Activated CD8-positive, alpha-beta memory T cell treated with anti-CD3 and anti-CD28 coated beads, Interleukin-2, amount 50 U/mL, for 4 hours (primary cell): ENCODE data around the gene SARS1.
A peak's percentile ranks its signal among the peaks of the same experiment; 100 is the strongest.

Source experiments
- DNase-seq: peaks from one replicate; pipeline ENCODE4 v3.0.0-alpha.2; 2020

The SARS1 gene

DNA sequence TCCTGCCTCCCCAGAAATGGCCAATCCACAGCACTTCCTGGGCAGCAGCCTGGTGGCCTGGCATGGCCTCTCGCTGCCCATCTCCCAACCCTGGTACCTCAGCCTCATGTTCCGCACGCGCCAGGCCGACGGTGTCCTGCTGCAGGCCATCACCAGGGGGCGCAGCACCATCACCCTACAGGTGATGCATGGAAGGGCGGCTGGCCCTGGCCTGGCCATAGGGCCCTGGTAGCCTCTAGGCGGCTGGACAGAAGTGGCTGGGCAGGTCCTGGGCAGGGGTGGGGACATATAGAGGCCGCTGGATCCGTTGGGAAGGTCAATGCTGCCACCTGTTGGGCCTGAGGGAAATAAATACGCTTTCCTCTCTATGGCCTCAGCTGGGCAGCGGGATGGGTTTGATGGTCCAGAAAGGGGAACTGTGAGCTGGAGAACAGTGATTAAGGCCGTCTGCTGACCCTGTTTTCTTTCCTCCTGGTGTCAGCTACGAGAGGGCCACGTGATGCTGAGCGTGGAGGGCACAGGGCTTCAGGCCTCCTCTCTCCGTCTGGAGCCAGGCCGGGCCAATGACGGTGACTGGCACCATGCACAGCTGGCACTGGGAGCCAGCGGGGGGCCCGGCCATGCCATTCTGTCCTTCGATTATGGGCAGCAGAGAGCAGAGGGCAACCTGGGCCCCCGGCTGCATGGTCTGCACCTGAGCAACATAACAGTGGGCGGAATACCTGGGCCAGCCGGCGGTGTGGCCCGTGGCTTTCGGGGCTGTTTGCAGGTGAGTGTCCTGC is 50.1 kb downstream of the SARS1 start:
- DNase-seq = peak; percentile 76

DNA sequence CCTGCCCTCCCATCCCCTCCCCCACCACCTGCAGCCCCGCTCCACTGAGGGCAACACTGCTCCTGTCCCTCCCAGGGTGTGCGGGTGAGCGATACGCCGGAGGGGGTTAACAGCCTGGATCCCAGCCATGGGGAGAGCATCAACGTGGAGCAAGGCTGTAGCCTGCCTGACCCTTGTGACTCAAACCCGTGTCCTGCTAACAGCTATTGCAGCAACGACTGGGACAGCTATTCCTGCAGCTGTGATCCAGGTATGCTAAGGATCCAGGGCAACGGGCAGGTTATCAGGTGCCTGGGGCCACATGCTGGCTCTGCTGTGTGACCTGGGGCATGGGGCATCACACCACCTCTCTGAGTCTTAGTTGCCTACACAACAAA is 50.6 kb downstream of the SARS1 start:
- DNase-seq = no peak

DNA sequence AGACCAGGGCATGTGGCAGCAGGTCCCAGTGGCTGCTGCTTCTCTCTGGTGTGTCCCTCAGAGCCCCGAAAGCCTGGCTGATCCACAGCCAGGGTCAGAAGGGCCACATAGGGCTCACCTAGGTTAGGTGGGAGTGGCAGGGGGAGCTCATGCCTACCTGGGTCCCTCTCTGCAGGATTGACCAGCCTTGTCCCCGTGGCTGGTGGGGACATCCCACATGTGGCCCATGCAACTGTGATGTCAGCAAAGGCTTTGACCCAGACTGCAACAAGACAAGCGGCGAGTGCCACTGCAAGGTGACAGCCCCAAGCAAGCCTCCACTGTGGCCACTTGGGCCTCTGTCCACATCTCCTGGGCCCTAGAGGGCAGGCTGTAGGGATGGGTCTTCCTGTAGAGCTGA is 51.3 kb downstream of the SARS1 start:
- peak; percentile 9 for DNase-seq

DNA sequence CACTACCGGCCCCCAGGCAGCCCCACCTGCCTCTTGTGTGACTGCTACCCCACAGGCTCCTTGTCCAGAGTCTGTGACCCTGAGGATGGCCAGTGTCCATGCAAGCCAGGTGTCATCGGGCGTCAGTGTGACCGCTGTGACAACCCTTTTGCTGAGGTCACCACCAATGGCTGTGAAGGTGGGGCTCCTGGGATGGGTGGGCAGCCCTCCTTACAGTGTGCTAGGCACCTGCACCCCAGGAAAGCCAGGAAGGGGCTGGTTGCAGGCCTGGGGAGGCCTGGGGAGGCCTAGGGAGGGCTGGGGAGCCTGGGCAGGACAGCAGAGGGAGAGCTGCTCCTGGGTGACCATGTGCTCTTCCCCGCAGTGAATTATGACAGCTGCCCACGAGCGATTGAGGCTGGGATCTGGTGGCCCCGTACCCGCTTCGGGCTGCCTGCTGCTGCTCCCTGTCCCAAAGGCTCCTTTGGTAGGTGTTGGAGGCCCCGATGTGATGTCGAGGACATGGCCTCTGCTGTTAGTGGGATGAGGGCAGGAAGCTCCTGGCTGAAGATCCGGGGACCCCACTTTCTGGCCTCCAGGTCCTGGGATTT is 52.1 kb downstream of the SARS1 start:
- peak; percentile 6 for DNase-seq

DNA sequence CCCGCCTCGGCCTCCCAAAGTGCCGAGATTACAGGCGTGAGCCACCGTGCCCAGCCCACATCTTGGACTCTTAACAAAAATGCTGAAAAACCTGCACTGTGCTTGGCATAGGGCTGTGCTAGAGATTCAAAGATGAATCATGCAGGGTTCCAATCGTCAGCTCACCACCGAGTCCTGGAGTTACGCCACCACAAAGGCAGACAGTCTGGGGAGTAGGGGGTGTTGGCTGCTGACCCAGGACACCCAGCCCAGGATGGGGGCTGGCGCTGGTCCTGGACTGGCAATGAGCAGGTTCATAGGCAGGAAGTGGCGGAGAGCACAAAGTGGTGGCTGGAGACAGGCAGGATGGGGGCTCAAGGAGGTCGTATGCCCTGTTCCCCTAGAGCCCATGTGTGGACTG is 53.2 kb downstream of the SARS1 start:
- no peak for DNase-seq

DNA sequence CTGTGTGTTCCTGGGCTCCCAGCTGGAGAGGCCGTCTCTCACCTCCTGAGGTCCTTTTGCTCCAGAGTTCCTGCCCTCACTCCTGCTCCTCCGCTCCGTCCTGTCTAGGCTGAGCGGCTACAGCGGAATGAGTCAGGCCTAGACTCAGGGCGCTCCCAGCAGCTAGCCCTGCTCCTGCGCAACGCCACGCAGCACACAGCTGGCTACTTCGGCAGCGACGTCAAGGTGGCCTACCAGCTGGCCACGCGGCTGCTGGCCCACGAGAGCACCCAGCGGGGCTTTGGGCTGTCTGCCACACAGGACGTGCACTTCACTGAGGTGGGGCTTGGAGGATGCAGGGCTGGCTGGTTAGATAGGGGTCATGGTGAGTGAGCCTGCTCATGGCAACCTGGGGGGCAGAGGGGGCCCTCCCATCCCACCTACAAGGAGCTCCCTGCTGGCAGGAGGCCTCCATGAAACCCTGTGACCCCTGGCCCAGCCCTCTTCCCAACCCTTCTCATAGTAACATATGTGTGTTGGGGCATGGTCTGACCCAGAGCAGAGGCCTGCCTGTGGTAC is 54.1 kb downstream of the SARS1 start:
- DNase-seq = no peak

DNA sequence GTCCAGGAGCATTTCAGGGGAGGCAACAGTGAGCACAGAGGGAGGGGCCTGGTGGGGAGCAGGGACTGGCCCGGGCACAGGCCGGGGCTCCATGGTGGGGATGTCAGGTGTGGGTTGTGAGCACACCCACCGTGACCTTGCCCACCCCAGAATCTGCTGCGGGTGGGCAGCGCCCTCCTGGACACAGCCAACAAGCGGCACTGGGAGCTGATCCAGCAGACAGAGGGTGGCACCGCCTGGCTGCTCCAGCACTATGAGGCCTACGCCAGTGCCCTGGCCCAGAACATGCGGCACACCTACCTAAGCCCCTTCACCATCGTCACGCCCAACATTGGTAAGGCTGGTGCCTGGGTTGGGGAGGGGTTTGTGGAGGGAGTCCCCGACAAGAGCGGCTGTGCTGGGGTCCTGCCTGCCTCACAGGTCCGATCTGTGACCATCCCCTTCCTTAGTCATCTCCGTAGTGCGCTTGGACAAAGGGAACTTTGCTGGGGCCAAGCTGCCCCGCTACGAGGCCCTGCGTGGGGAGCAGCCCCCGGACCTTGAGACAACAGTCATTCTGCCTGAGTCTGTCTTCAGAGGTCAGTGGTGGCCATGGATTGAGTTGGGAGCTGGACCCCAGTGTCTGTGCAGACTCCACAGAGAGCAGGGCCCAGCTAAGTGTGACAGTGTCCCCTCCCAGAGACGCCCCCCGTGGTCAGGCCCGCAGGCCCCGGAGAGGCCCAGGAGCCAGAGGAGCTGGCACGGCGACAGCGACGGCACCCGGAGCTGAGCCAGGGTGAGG is 54.9 kb downstream of the SARS1 start:
- DNase-seq = no peak

DNA sequence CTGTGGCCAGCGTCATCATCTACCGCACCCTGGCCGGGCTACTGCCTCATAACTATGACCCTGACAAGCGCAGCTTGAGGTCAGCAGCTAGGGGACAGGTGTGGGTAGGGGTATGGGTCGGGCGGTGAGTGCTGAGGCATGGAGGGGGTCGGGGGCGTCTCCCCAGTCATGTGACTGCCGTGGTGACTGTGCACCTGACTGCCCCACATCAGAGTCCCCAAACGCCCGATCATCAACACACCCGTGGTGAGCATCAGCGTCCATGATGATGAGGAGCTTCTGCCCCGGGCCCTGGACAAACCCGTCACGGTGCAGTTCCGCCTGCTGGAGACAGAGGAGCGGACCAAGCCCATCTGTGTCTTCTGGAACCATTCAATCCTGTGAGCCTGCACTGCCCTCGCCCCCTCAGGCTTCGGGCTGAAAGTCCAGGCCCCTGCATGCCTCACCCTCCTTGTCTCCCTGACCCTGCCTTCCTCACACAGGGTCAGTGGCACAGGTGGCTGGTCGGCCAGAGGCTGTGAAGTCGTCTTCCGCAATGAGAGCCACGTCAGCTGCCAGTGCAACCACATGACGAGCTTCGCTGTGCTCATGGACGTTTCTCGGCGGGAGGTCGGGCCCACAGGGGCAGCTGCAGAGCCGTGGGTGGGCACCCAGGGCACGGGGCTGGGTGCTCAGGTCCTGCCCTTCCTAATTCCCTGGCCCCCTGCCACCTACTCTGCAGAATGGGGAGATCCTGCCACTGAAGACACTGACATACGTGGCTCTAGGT is 55.7 kb downstream of the SARS1 start:
- no peak for DNase-seq

DNA sequence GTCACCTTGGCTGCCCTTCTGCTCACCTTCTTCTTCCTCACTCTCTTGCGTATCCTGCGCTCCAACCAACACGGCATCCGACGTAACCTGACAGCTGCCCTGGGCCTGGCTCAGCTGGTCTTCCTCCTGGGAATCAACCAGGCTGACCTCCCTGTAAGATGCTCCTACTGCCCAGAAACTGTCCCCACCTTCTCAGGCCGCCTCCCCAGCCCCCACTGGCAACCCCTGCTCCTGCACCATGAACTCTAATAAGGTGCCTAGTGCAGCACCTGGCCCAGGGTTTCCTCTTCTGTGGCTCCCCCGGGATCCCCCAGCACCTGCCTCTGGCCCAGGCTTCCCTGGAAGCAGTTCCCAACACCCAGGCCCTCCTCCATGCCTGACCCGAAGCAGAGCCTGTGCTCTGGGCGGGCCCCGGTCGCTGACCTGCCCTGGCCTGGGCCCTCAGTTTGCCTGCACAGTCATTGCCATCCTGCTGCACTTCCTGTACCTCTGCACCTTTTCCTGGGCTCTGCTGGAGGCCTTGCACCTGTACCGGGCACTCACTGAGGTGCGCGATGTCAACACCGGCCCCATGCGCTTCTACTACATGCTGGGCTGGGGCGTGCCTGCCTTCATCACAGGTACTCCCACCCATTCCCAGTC is 56.4 kb downstream of the SARS1 start:
- no peak for DNase-seq

DNA sequence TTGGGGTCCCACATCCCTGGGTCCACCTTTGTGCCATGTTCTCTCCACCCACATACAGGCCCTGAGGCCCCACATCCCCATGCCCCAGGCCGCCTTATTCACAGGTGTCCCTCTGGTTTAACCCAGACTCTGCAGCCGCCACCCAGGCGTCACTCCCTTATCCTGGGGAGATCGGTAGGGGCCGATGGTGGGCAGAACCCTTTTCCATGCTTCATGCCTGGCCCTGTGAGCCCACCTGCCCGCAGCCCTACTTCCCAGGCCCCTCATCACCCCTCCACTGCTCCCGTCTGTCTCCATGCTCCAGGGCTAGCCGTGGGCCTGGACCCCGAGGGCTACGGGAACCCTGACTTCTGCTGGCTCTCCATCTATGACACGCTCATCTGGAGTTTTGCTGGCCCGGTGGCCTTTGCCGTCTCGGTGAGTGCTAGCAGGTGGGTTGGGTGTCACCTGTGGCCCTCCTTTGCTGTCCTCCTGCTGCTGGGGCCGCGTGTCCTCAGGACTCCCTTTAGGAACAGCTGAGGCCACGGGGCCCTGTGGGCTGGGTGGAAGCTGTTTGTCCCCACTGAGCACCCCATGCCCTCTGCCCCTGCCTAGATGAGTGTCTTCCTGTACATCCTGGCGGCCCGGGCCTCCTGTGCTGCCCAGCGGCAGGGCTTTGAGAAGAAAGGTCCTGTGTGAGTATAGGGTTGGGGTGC is 57.1 kb downstream of the SARS1 start:
- DNase-seq = no peak

DNA sequence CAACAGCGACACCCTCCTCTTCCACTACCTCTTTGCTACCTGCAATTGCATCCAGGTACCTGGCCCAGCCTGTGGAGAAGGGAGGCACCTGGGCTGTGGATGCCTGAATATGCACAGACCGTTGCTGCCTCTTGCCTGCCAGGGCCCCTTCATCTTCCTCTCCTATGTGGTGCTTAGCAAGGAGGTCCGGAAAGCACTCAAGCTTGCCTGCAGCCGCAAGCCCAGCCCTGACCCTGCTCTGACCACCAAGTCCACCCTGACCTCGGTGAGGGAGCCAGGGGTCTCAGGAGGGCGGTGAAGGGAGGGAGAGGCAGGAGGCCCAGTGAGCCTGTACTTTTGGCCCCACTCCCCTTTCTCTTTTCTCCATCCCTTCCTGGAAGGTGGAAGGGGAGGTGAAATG is 57.7 kb downstream of the SARS1 start:
- DNase-seq = no peak

DNA sequence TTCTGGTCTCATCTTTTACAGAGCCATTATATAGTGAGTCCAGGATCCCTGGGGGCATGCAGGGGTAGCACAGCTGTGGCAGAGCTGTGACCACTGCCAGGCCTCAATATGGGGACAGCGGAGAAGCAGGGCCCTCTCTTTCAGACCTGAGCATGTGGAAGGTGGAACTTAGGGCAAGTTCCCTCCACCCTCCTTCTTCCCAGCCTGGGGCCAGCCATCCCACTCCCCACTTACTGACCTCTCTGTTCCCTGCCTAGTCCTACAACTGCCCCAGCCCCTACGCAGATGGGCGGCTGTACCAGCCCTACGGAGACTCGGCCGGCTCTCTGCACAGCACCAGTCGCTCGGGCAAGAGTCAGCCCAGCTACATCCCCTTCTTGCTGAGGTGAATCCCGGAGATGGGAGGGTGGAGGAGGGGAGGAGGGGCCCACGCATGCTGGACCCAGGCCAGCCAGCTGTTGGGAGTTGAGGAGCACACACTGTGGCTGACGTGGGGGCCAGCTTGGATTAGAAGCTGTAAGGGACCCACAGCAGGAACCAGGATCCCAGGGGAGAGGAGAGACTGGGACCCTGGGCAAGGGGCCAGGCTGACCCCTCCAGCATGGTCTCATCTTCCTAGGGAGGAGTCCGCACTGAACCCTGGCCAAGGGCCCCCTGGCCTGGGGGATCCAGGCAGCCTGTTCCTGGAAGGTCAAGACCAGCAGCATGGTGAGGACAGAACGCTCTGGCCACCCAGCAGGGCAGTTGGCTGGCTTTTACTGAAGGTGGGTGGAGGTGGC is 58.5 kb downstream of the SARS1 start:
- DNase-seq = peak; percentile 11

DNA sequence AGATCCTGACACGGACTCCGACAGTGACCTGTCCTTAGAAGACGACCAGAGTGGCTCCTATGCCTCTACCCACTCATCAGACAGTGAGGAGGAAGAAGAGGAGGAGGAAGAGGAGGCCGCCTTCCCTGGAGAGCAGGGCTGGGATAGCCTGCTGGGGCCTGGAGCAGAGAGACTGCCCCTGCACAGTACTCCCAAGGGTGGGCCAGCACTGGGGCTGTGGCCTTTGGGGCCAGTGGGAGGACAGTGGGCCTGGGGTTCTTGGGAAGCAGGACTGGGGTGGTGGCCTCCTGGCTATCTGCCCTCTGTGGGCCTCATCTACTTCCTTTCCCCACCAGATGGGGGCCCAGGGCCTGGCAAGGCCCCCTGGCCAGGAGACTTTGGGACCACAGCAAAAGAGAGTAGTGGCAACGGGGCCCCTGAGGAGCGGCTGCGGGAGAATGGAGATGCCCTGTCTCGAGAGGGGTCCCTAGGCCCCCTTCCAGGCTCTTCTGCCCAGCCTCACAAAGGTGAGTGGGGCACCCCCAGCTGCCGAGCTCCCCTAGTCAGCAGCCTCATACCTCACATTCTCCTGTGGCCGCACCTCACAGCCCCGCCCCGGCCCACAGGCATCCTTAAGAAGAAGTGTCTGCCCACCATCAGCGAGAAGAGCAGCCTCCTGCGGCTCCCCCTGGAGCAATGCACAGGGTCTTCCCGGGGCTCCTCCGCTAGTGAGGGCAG is 59.3 kb downstream of the SARS1 start:
- DNase-seq = no peak

DNA sequence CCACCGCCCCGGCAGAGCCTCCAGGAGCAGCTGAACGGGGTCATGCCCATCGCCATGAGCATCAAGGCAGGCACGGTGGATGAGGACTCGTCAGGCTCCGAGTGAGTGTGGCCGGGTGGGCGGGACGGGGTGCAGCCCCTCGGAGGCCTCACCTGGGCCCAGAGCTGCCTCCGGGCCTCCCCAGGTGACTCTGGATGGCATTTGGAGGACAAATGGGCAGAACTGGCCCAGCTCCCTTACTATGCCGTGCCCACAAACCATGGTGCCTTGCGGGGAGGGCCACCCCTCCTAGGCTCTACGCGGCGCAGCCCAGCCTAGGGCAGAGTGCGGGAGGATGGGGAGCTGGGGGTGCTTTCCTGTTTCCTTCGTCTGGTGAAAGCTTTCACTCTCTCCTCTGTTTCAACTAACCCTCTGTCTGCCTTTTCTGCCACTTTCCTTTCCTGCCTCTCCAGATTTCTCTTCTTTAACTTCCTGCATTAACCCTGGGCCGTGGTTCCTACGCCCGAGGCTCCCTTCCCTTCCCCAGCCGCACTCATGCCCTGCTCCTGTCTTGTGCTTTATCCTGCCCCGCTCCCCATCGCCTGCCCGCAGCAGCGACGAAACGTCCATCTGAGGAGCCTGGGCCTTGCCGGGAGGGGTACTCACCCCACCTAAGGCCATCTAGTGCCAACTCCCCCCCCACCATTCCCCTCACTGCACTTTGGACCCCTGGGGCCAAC is 60.0 kb downstream of the SARS1 start:
- no peak for DNase-seq

DNA sequence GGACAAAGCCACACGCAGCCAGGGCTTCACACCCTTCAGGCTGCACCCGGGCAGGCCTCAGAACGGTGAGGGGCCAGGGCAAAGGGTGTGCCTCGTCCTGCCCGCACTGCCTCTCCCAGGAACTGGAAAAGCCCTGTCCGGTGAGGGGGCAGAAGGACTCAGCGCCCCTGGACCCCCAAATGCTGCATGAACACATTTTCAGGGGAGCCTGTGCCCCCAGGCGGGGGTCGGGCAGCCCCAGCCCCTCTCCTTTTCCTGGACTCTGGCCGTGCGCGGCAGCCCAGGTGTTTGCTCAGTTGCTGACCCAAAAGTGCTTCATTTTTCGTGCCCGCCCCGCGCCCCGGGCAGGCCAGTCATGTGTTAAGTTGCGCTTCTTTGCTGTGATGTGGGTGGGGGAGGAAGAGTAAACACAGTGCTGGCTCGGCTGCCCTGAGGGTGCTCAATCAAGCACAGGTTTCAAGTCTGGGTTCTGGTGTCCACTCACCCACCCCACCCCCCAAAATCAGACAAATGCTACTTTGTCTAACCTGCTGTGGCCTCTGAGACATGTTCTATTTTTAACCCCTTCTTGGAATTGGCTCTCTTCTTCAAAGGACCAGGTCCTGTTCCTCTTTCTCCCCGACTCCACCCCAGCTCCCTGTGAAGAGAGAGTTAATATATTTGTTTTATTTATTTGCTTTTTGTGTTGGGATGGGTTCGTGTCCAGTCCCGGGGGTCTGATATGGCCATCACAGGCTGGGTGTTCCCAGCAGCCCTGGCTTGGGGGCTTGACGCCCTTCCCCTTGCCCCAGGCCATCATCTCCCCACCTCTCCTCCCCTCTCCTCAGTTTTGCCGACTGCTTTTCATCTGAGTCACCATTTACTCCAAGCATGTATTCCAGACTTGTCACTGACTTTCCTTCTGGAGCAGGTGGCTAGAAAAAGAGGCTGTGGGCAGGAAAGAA is 61.1 kb downstream of the SARS1 start:
- no peak for DNase-seq

DNA sequence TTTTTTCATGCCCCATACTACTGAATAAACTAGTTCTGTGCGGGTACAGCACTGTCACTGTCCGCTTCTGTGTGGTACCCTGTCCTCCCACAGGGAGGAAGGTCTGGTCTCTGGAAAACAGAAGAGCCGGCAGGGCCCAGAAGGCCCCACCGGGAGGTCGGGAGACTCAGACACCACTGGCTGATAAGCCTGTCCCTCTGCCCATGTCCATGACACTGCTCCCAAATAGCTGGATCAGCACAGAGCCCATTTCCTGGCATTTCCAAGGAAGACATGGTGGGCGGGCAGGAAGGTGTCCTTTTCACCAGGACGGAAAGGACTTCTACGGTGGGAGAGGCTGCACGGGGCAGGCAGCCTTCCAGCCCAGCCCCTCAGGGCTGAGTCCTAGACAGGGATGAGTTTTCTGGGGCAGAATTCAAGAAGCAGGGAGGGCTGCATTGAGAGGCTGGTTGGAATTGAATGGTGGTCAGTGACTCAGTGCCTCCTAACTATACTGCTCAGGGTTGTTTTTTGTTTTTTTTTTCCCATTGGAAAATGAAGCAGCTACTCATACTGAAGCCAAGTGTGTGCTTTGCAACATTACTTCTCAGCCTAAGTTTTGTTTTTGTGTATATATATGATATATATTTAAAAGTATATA is 62.1 kb downstream of the SARS1 start:
- DNase-seq = no peak

DNA sequence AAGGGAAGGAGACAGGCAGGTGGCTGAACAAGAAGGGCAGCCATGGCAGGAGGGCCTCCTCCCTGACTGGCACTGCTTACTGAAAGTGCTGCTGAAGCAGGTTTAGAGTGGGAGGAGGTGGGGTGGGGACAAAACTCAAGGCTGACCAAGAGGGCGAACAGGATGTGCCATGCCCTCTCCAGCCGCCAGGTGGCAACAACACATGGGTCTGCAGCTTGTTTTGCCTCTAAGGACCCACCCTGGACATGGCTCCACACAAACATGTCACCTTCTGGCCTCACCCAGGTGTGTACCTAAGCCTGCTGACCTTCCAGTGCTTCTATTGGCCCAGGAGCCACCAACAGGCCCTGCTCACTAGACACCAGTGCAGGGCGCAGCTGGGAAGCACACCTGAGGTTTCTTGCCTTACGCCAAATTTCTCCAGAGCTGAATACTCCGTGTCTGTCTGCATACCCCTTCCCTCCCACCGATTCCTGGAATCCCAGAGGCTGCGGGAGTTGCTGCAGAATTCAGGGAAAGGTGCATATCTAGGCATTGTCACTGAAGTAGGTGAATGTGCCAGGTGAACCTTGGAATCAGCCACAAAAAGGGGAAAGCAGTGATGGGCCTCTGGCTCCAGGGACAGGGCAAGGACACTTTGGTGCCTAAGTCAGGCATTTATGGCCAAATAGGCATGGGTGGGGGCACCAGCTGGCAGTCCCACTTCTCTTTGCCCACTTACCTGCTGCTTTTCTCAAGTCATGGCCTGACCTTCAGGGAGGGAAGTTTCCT is 63.9 kb downstream of the SARS1 start:
- peak; percentile 67 for DNase-seq
